Subcutaneous adipose tissue (tissue), 4 donors: ENCODE data around the gene MYO7B. TPM values are rescaled to one million over a fixed set of nuclear protein-coding genes. Genes with fewer than 3 reads are reported as not detected.

Source experiments
- CTCF ChIP-seq: fragments of 450-650 bp; IDR thresholded peaks from one replicate; pipeline ENCODE4 v1.5.1; 2016; ENCODE audit warnings: low read depth, mild to moderate bottlenecking, control low read depth, antibody characterized with exemption, moderate library complexity
- total RNA-seq, 4 donors: library from RNA; depleted of rRNA; stranded (reverse); fragments of >200 nt; gene quantifications; one replicate each; pipeline ENCODE4 v1.1.0, GENCODE V29; 2016

MYO7B gene
- total RNA-seq, 4 donors from 2014 or later, result 0.49 to 0.57 (median 0.51) TPM; not detected in 1

- no peak for TF ChIP-seq CTCF
These were observed 37.4 kb downstream of the MYO7B start for GRCh38 chr2:127572841-127573240.

GRCh38 chr2:127573298-127573697, 37.8 kb downstream of the MYO7B start:
- TF ChIP-seq CTCF, result no peak

- no peak for TF ChIP-seq CTCF
These were observed 38.3 kb downstream of the MYO7B start for GRCh38 chr2:127573771-127574170.

- no peak for TF ChIP-seq CTCF
These were observed 39.2 kb downstream of the MYO7B start for GRCh38 chr2:127574656-127575055.

GRCh38 chr2:127575185-127575765, 39.8 kb downstream of the MYO7B start:
- no peak for TF ChIP-seq CTCF

GRCh38 chr2:127575941-127576432, 40.5 kb downstream of the MYO7B start:
- no peak for TF ChIP-seq CTCF

GRCh38 chr2:127576433-127577207, 41.1 kb downstream of the MYO7B start:
- TF ChIP-seq CTCF, result no peak
